Measurements from ENCODE around the gene ZNRF1. TPM values are rescaled to one million over a fixed set of nuclear protein-coding genes. Genes with fewer than 3 reads are reported as not detected.

The ZNRF1 gene
- total and polyA plus RNA-seq, 2 of the 13 experiments (the other 11 are each of a cell fraction or from before 2014, with no cell fraction given) = 43.9 to 58.7 TPM

- TF ChIP-seq ZNF281 (CRISPR knock-in tag; IDR thresholded peaks at IDR 0.05; ENCODE audit: borderline replicate concordance) = peak; percentile 91
- no peak for TF ChIP-seq MAFK (conservative IDR thresholded peaks at IDR 0.05 in 1 of 2, IDR thresholded peaks at IDR 0.05 in 1 of 2; ENCODE audit: low read length in 2 of 2)
- TF ChIP-seq HNF1A (IDR thresholded peaks at IDR 0.05; ENCODE audit: low read depth) = no peak; the same call in 1 of the 2 replicates
- TF ChIP-seq HNF1A (CRISPR knock-in tag; IDR thresholded peaks at IDR 0.05; ENCODE audit: borderline replicate concordance) = peak; percentile 64
- TF ChIP-seq RARA (CRISPR knock-in tag; IDR thresholded peaks at IDR 0.05) = 0 out of 2 replicates have a peak, but pooled peaks have one; percentile 7
- peak; percentile 77; the same call in 1 of the 2 replicates for TF ChIP-seq ZBTB3 (CRISPR knock-in tag; IDR thresholded peaks at IDR 0.05; ENCODE audit: borderline replicate concordance, low read depth)
- TF ChIP-seq SMYD3 (CRISPR knock-in tag; IDR thresholded peaks at IDR 0.05) = no peak
- peak; percentile 70; the same call in 1 of the 2 replicates for TF ChIP-seq ZNF367 (CRISPR knock-in tag; IDR thresholded peaks at IDR 0.05; ENCODE audit: borderline replicate concordance)
- peak; percentile 43 for TF ChIP-seq MED1 (CRISPR knock-in tag; IDR thresholded peaks at IDR 0.05)
- TF ChIP-seq ZNF343 (CRISPR knock-in tag; IDR thresholded peaks at IDR 0.05) = 0 out of 2 replicates have a peak, but pooled peaks have one; percentile 45
- TF ChIP-seq HMGXB4 (CRISPR knock-in tag; IDR thresholded peaks at IDR 0.05; ENCODE audit: borderline replicate concordance in 1 of 2, low read depth in 1 of 2) = peak; percentile 68 to 88
- TF ChIP-seq CHD2 (IDR thresholded peaks at IDR 0.05; ENCODE audit: low read depth, low read length) = peak; percentile 97
- TF ChIP-seq IRF1 (CRISPR knock-in tag; IDR thresholded peaks at IDR 0.05; ENCODE audit: low read depth) = no peak
- TF ChIP-seq ATF6 (CRISPR knock-in tag; conservative IDR thresholded peaks at IDR 0.05) = no peak
- no peak; the same call in none of the 2 replicates for TF ChIP-seq ZBTB21 (CRISPR knock-in tag; IDR thresholded peaks at IDR 0.05)
These were observed 14.1 kb upstream of the ZNRF1 start, which contains the start of gene WDR59 (continued) for GRCh38 chr16:74984529-74985296.

All from HepG2 (cell line).